ENCODE data around the gene SYT14. TPM values are rescaled to one million over a fixed set of nuclear protein-coding genes. Genes with fewer than 3 reads are reported as not detected.
"Not testable (repeated sequence)": the region's sequence is repeated elsewhere in the genome, so short reads cannot be mapped to it uniquely, and the experiment has no call there.

The SYT14 gene
- total and polyA plus RNA-seq, 7 donors: under 0.01 to 0.71 (median 0.22) TPM; not detected in 1

- Histone ChIP-seq H3K4me3 (no peak overlapping the region), H3K27me3 (no peaks in the 10 kb centered on the region), H3K4me1 (no peaks in the 10 kb centered on the region), H3K27ac (no peak overlapping the region), H3K9me3 (peaks cover 0 to 4% (median 0%) of the 10 kb centered on the region in 4 donors), H3K36me3 (no peaks in the 10 kb centered on the region)
- DNase-seq: no peak
- TF ChIP-seq CTCF (IDR thresholded peaks at IDR 0.05) (no peak), POLR2A (IDR thresholded peaks at IDR 0.05) (no peak), EP300 (IDR thresholded peaks at IDR 0.05) (no peak), POLR2AphosphoS5 (IDR thresholded peaks at IDR 0.05) (no peak)
- intact Hi-C loops (cut with DNase I): no loop called here
- whole genome bisulfite sequencing, 2 donors: 90 to 95% methylated on average over 1 of the region's 1 CpG
Observed at GRCh38 chr1:210027994-210028393, 90.0 kb downstream of the SYT14 start.

- TF ChIP-seq POLR2A (IDR thresholded peaks at IDR 0.05) (no peak), EP300 (IDR thresholded peaks at IDR 0.05) (no peak), POLR2AphosphoS5 (IDR thresholded peaks at IDR 0.05) (no peak), CTCF (IDR thresholded peaks at IDR 0.05) (no peak)
- intact Hi-C loops (cut with DNase I): no loop called here
- Histone ChIP-seq H3K4me1 (no peaks in the 10 kb centered on the region), H3K27ac (no peak overlapping the region), H3K36me3 (no peaks in the 10 kb centered on the region), H3K4me3 (no peak overlapping the region), H3K9me3 (peaks cover 0 to 6% (median 0%) of the 10 kb centered on the region in 4 donors), H3K27me3 (no peaks in the 10 kb centered on the region)
- WGBS, 2 donors: 46 to 68% methylated on average over 1 of the region's 1 CpG
- no peak for DNase-seq
Observed at GRCh38 chr1:210031473-210031872, 93.5 kb downstream of the SYT14 start.

- intact Hi-C loops (cut with DNase I): no loop called here
- TF ChIP-seq CTCF (IDR thresholded peaks at IDR 0.05) (no peak), POLR2AphosphoS5 (IDR thresholded peaks at IDR 0.05) (no peak), POLR2A (IDR thresholded peaks at IDR 0.05) (no peak), EP300 (IDR thresholded peaks at IDR 0.05) (no peak)
- no peak overlapping the region for H3K27ac ChIP-seq
- no peak for DNase-seq
- no peaks in the 10 kb centered on the region for H3K4me1 ChIP-seq
- H3K27me3 ChIP-seq: no peaks in the 10 kb centered on the region
- H3K9me3 ChIP-seq: peaks cover 0 to 3% (median 0%) of the 10 kb centered on the region in 4 donors
- no peak overlapping the region for H3K4me3 ChIP-seq
- no peaks in the 10 kb centered on the region for H3K36me3 ChIP-seq
Observed at GRCh38 chr1:210043058-210043457, 105.0 kb downstream of the SYT14 start.

- intact Hi-C loops (cut with DNase I): no loop called here
- Histone ChIP-seq H3K4me3 (no peak overlapping the region), H3K27me3 (no peaks in the 10 kb centered on the region), H3K36me3 (no peaks in the 10 kb centered on the region), H3K27ac (no peak overlapping the region), H3K9me3 (no peaks in the 10 kb centered on the region), H3K4me1 (no peaks in the 10 kb centered on the region)
- no peak for DNase-seq
- WGBS, 2 donors: 77 to 82% methylated on average over 7 of the region's 7 CpGs
- TF ChIP-seq CTCF (IDR thresholded peaks at IDR 0.05) (no peak), POLR2AphosphoS5 (IDR thresholded peaks at IDR 0.05) (no peak), POLR2A (IDR thresholded peaks at IDR 0.05) (no peak), EP300 (IDR thresholded peaks at IDR 0.05) (no peak)
Observed at GRCh38 chr1:210049616-210050015, 111.6 kb downstream of the SYT14 start.

GRCh38 chr1:210050491-210050890, 112.5 kb downstream of the SYT14 start:
- H3K9me3 ChIP-seq; intact Hi-C loops (cut with DNase I); H3K4me3 ChIP-seq; H3K36me3 ChIP-seq; H3K27ac ChIP-seq; DNase-seq; H3K27me3 ChIP-seq; H3K4me1 ChIP-seq: not testable (repeated sequence)
- 49 to 73% methylated on average over 4 of the region's 4 CpGs for WGBS, 2 donors
